COR-L47 (cell line): Measurements from ENCODE around the gene TAF1.
"Not testable (repeated sequence)": the region's sequence is repeated elsewhere in the genome, so short reads cannot be mapped to it uniquely, and the experiment has no call there.

Experiments
- DNase-seq: peaks from one replicate; lab custom pipeline; 2025; lab: John Stamatoyannopoulos, UW

TAF1 gene

GRCh38 chrX:71502080-71502479 lies 135.9 kb downstream of the TAF1 start:
- DNase-seq, result not testable (repeated sequence)

- DNase-seq, result no peak
These were observed 138.2 kb downstream of the TAF1 start for GRCh38 chrX:71504346-71504745.

GRCh38 chrX:71509289-71509688 lies 143.1 kb downstream of the TAF1 start:
- DNase-seq, result no peak

GRCh38 chrX:71510161-71510560 lies 144.0 kb downstream of the TAF1 start:
- no peak for DNase-seq

- not testable (repeated sequence) for DNase-seq
These were observed 147.6 kb downstream of the TAF1 start for GRCh38 chrX:71513731-71514130.

- no peak for DNase-seq
These were observed 148.3 kb downstream of the TAF1 start for GRCh38 chrX:71514367-71515037.

GRCh38 chrX:71515038-71515396 lies 148.9 kb downstream of the TAF1 start:
- no peak for DNase-seq
